HG03095 (cell line): ENCODE measurements around the gene ZC3H6.

Source experiments
- ATAC-seq: cut with Tn5 transposase; IDR thresholded peaks from one replicate; pipeline ENCODE4 v1.9.1; 2021; ENCODE audit warnings: moderate library complexity; ENCODE audit not compliant: unreplicated experiment

The ZC3H6 gene

GRCh38 chr2:112275311-112275886 lies at the start of gene ZC3H6:
Gene ZC3H6, plus strand, starts transcription at chr2:112275597. Its CDS starts 398 bp downstream, at chr2:112275995.
- peak; percentile 97 for ATAC-seq

DNA sequence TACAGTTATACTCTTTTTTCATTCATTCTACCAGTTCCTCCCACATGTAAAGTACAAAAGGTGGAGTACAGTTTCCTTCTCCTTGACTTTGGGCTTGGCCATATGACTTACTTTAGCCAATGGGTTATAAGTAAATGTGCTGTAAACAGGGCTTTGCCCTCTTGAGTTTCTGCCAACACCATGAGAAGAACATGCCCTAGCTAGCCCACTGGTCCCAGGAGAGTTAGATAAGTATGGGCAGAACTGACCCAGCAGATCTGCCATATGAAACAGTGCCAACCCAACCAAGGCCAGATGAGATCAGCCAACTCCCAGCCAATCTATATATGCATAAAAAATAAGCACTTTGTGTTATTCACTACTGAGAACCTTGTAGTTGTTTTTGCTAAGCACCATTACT lies 46.0 kb upstream of the ZC3H6 start:
- no peak for ATAC-seq

GRCh38 chr2:112230371-112230770 lies 45.0 kb upstream of the ZC3H6 start:
- ATAC-seq: no peak

- ATAC-seq: no peak
These were observed 35.5 kb upstream of the ZC3H6 start for GRCh38 chr2:112239862-112240261.

GRCh38 chr2:112242384-112242783 lies 33.0 kb upstream of the ZC3H6 start:
- no peak for ATAC-seq

GRCh38 chr2:112243233-112243632 lies 32.2 kb upstream of the ZC3H6 start:
- ATAC-seq: no peak

GRCh38 chr2:112244854-112245253 lies 30.5 kb upstream of the ZC3H6 start:
- ATAC-seq: no peak

DNA sequence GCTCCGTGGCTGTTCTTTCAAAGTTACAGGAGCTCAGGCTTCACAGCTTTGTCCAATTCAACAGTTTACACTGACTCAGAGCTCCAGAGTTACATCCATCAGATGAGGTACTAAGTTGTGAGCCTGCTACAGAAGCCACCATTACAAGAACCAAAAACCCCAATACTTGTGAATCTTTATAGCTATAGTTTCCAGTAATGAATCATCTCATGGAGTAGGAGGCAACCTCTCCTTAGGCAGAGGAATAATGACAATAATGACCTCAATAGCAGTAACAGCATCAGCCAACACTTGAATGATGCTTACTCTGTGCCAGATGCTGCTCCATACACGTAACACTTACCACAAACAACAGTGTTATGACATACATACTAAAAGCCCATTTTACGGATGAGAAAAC lies 24.1 kb upstream of the ZC3H6 start:
- ATAC-seq: no peak

GRCh38 chr2:112253261-112253815 lies 22.1 kb upstream of the ZC3H6 start:
- no peak for ATAC-seq

GRCh38 chr2:112254466-112255240 lies 20.7 kb upstream of the ZC3H6 start, which contains the start of gene ZC3H8:
Gene ZC3H8, minus strand, starts transcription at chr2:112255042. Its CDS starts 61 bp downstream, at chr2:112254981.
- peak; percentile 89 for ATAC-seq

DNA sequence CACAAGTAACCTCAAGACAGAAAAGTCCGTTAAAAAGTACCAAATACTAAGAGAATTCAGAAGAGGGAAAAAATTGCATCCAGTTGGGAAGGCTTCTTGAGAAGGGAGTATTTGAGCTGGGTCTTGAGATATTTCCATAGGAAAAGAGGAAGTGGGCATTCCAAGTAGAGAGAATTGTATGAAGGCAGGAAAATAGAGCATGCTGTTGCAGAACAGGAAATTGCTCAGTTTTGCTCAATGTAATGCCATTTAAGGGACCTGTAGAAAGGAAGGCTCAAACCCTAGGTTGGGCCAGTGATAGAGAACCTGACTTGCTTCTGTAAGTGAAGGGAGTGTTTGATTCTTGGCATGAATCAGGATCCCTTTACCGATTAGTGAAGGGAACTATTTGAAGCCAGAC lies 19.5 kb upstream of the ZC3H6 start:
- ATAC-seq: no peak

DNA sequence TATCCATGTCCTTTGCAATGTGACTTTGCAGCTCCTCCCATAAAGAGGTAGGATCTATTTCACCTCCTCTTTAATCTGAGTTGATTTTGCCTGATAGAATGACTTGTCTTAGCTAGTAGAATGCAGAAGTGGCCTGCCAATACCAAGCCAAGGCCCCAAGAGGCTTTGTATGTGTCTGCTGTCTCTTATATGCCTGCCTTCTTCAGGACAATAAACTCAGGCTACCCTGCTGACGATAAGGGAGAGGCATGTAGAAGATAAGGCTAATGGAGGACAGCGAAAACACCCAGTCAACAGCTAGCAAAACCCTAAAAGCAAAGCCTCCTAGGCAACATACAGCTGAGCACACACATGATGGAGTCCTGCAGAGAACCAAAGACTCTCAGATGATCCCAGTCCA lies 18.7 kb upstream of the ZC3H6 start:
- ATAC-seq: no peak

GRCh38 chr2:112257575-112257974 lies 17.8 kb upstream of the ZC3H6 start:
- ATAC-seq: no peak

DNA sequence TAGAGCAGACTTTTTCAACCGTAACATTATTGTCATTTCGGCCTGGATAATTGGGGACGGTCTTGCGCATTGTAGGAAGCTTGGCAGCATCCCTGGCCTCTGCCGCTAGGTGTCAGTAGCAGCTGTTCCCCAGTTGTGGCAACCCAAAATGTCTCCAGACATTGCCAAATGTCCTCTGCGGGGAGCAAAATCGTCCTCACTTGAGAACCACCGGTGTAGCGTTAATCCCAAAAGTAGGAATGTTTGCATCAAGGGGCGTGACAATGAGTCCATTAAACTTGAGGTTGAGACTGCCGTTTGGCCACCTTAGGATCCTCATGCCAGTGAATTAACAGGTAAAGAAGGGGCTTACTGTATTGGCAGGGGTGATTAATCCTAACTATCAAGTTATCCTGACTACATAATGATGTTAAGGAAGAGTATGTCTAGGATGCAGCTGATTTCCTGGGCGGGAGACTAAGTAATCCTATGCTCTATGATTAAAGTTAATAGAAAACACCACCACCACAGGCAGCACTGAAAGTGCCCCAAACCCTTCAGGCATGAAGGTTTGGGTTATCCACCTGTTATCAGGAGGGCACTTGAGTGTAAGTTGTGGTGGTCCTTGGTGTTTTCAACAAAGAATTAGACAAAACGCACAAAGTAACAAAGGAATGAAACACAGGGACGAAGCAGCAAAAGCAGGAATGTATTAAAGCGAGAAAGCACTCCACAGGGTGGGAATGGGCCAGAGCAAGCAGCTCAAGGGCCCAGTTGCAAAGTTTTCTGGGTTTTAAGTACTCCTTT lies 15.7 kb upstream of the ZC3H6 start:
- peak; percentile 41 for ATAC-seq

DNA sequence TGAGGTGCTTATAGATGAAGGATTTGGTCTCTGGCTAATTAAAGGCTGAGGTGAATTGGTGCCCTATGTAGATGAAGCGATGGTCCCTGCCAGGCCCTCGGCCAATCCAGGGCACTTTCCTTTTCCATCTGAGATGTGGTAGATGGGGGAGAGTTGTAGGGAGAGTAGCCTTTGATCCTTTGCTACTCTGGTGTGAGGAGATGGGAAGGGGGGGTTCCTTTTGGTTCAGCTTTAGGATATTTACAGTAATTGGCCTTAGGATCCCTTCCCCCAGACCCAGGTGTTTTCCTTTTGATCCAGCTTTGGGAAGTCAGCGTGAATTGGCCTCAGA lies 15.1 kb upstream of the ZC3H6 start:
- no peak for ATAC-seq

- ATAC-seq: no peak
These were observed 12.5 kb upstream of the ZC3H6 start for GRCh38 chr2:112262876-112263275.

- no peak for ATAC-seq
These were observed 6.8 kb upstream of the ZC3H6 start for GRCh38 chr2:112268547-112268946.

- no peak for ATAC-seq
These were observed 2.7 kb upstream of the ZC3H6 start for GRCh38 chr2:112272669-112273068.

DNA sequence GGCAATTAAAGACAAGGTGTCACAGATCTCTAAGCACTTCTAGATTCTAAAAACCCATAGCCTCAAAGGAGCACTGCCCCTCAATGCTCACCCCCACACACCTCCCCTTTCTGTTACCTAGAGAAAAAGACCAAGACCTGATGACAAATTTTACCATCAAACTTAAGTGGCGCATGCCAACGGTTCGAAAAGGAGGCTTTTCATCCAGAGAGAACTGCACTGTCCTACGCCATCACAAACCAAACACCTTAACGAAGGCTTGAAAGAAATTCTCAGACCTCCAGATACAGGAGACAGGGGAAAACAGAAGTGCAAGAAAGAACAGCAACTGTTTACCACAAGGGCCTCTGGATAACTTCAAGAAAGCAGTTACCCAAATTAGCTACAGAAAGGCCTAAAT lies 2.0 kb upstream of the ZC3H6 start:
- no peak for ATAC-seq

DNA sequence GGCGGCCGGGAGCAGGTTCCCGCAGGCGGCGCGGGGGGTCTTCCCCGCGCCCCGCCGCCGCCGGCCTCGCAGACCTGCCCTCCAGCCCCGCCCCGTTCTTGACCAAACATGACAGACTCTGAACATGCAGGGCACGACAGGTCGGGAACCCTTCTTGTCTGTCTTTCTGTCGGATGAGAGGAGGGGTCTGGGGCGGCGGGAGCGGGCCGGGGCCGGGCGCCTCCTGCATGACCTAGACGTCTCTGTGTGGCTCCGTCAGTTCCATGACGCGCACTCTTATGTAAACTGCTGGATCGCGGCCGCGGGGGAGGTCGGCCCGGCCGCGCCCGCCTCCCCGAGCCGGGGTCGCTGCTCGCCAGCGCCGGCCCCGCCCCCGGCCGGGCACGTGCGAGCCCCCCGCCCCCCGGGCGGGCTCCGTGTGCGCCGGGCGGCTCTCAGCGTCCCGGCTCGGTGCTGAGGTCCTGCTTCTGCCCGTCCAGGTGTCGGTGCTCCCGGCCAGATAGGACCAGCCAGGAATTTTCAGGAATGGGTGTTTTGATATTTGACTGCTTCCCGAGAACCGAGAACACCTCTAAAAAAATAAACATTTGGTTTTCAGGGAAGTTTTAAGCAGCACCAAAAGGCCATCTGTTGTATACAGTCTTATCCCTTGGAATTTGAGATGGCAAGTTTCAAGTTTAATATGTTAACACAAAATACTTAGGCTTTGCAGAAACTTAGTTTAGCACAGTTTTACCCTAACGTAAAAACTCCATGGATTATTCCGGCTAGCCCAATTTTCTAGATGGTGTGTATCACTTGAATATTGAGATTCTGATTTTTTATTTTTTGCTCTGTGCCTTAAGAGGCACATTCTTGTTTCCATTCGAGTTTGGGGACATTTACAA lies 733 bp downstream of the ZC3H6 start:
- ATAC-seq: peak; percentile 43

GRCh38 chr2:112276954-112277353 lies 1.6 kb downstream of the ZC3H6 start:
- no peak for ATAC-seq
